ENCODE measurements around the gene ESRP2. TPM values are rescaled to one million over a fixed set of nuclear protein-coding genes. Genes with fewer than 3 reads are reported as not detected.

ESRP2 gene
- total and polyA plus RNA-seq, 9 of the 15 experiments (the other 6 are each of a cell fraction or from before 2014, with no cell fraction given): 0.05 to 0.15 (median 0.07) TPM; not detected in 6

GRCh38 chr16:68246666-68247065 lies 10.7 kb upstream of the ESRP2 start:
- TF ChIP-seq ZBTB17 (CRISPR knock-in tag; IDR thresholded peaks at IDR 0.05): peak; percentile 26; the same call in 1 of the 2 replicates
- no peak for TF ChIP-seq ZNF324 (CRISPR knock-in tag; IDR thresholded peaks at IDR 0.05)
- TF ChIP-seq YY1 (IDR thresholded peaks at IDR 0.05; ENCODE audit: borderline replicate concordance in 1 of 3, control insufficient read depth in 1 of 3, extremely low read depth in 1 of 3, insufficient read depth in 3 of 3, insufficient read length in 1 of 3, insufficient replicate concordance in 2 of 3, low read depth in 1 of 3, low read length in 2 of 3): peak in 1 of 3 experiments; percentile 39
- ChIA-PET POLR2A (interaction anchor here (0.8 kb wide), 1 partner anchor 53 kb away, joined by 3 read pairs; no protein-coding TSS in a partner anchor), CTCF (ENCODE audit: low intra/inter-chr PET ratio) (no interaction called here)

GRCh38 chr16:68246121-68246520 lies 10.2 kb upstream of the ESRP2 start:
- ATAC-seq (no peak), DNase-seq (ENCODE audit: extremely low read depth in 1 of 4, low spot score in 3 of 4) (no peak), FAIRE-seq (no peak)
- peak overlapping the region; percentile 91 for H3K4me2 ChIP-seq (ENCODE audit: insufficient read depth, low read length)
- peak overlapping the region; percentile 49 to 96; a peak in 2 of 4 replicates for H3K9ac ChIP-seq (ENCODE audit: insufficient read depth in 1 of 2, low read depth in 2 of 2, low read length in 2 of 2)
- peaks cover 8% of the 10 kb centered on the region for H3K9me1 ChIP-seq (ENCODE audit: control insufficient read depth, insufficient read depth, low read length)
- in situ Hi-C loops (cut with MboI) (loop anchor here (10.0 kb wide), 1 partner anchor 721 kb away; the partner anchor contains the start of gene RIPOR1), intact Hi-C loops (cut with micrococcal nuclease) (no loop called here)
- peaks cover 2% of the 10 kb centered on the region; the same call in 1 of the 3 replicates for H3K36me3 ChIP-seq (ENCODE audit: control insufficient read depth, insufficient read depth, low read length)
- no peaks in the 10 kb centered on the region for H3K27me3 ChIP-seq (ENCODE audit: control insufficient read depth in 2 of 2, insufficient read depth in 2 of 2, low read length in 2 of 2)
- peaks cover 6% of the 10 kb centered on the region; the same call in 1 of the 2 replicates for H4K20me1 ChIP-seq (replicated peaks; ENCODE audit: control insufficient read depth, insufficient read depth, low read length)
- peak overlapping the region; percentile 88 for H3K4me3 ChIP-seq
- 58% methylated on average over 7 of the region's 7 CpGs for WGBS (ENCODE audit: insufficient coverage, low coverage, missing lambda C conversion rate)
- POLR2A ChIA-PET: interaction anchor here (0.7 to 0.8 kb wide), 2 partner anchors 53 to 270 kb away, joined by 3 read pairs; no protein-coding TSS in a partner anchor
- TF ChIP-seq ZBTB1 (CRISPR knock-in tag; IDR thresholded peaks at IDR 0.05; ENCODE audit: borderline replicate concordance, low read depth) (no peak), ZNF263 (CRISPR knock-in tag; IDR thresholded peaks at IDR 0.05; ENCODE audit: borderline replicate concordance) (0 out of 2 replicates have a peak, but pooled peaks have one; percentile 4)
- peaks cover 5% of the 10 kb centered on the region; the same call in 2 of the 3 replicates for H3K79me2 ChIP-seq (ENCODE audit: control insufficient read depth, insufficient read depth, low read length)
- BruUV-seq (replicated peaks): no TSS peak
- CTCF ChIA-PET (ENCODE audit: low intra/inter-chr PET ratio): no interaction called here
- H2AFZ ChIP-seq (ENCODE audit: low read depth, low read length): no peak overlapping the region
- H3K9me3 ChIP-seq (replicated peaks; ENCODE audit: control insufficient read depth, insufficient read depth, low read depth, low read length): no peaks in the 10 kb centered on the region
- no peak overlapping the region for H3K27ac ChIP-seq (ENCODE audit: extremely low read depth, low read depth, low read length)
- H3K4me1 ChIP-seq (replicated peaks in 1 of 2; ENCODE audit: control insufficient read depth in 2 of 2, insufficient read depth in 2 of 2, low read length in 2 of 2): peaks cover 26 to 35% of the 10 kb centered on the region in 2 experiments

More at GRCh38 chr16:68246666-68247065, 10.7 kb upstream of the ESRP2 start:
- no TSS peak for BruUV-seq (replicated peaks)
- Histone ChIP-seq H3K4me2 (ENCODE audit: insufficient read depth, low read length) (peak overlapping the region; percentile 91; the same call in 1 of the 2 replicates), H3K4me1 (replicated peaks in 1 of 2; ENCODE audit: control insufficient read depth in 2 of 2, insufficient read depth in 2 of 2, low read length in 2 of 2) (peaks cover 26 to 35% of the 10 kb centered on the region in 2 experiments), H3K9me1 (ENCODE audit: control insufficient read depth, insufficient read depth, low read length) (peaks cover 8% of the 10 kb centered on the region), H3K9me3 (replicated peaks; ENCODE audit: control insufficient read depth, insufficient read depth, low read depth, low read length) (no peaks in the 10 kb centered on the region), H4K20me1 (replicated peaks; ENCODE audit: control insufficient read depth, insufficient read depth, low read length) (peaks cover 6% of the 10 kb centered on the region; the same call in 1 of the 2 replicates), H3K27ac (ENCODE audit: extremely low read depth, low read depth, low read length) (no peak overlapping the region; the same call in 2 of the 3 replicates), H3K9ac (ENCODE audit: insufficient read depth in 1 of 2, low read depth in 2 of 2, low read length in 2 of 2) (peak overlapping the region in 1 of 2 experiments; percentile 60; a peak in 1 of 4 replicates), H3K4me3 (no peak overlapping the region), H3K36me3 (ENCODE audit: control insufficient read depth, insufficient read depth, low read length) (peaks cover 2% of the 10 kb centered on the region; the same call in 1 of the 3 replicates), H3K79me2 (ENCODE audit: control insufficient read depth, insufficient read depth, low read length) (peaks cover 5% of the 10 kb centered on the region; the same call in 2 of the 3 replicates), H3K27me3 (ENCODE audit: control insufficient read depth in 2 of 2, insufficient read depth in 2 of 2, low read length in 2 of 2) (no peaks in the 10 kb centered on the region), H2AFZ (ENCODE audit: low read depth, low read length) (no peak overlapping the region)
- intact Hi-C loops (cut with micrococcal nuclease) (no loop called here), in situ Hi-C loops (cut with MboI) (loop anchor here (10.0 kb wide), 1 partner anchor 722 kb away; the partner anchor contains the start of gene RIPOR1)
- DNase-seq (ENCODE audit: extremely low read depth in 1 of 4, low spot score in 3 of 4): peak in 1 of 4 experiments; percentile 54
- 41% methylated on average over 5 of the region's 5 CpGs for WGBS (ENCODE audit: insufficient coverage, low coverage, missing lambda C conversion rate)
- peak; percentile 48 for FAIRE-seq
- no peak for ATAC-seq

Measured in K562 (cell line).